Neural crest cell (in vitro differentiated cells): ENCODE data around the gene BMP4. TPM values are rescaled to one million over a fixed set of nuclear protein-coding genes. Genes with fewer than 3 reads are reported as not detected.

ENCODE experiments used
- DNase-seq: peaks from one replicate; pipeline ENCODE4 v3.0.0; 2021; ENCODE audit warnings: low read depth, mixed read lengths, low spot score
- H3K27ac Mint-ChIP-seq: one replicate; pipeline ENCODE4 v1.8.0; 2021; ENCODE audit warnings: mild to moderate bottlenecking, mixed read lengths; ENCODE audit not compliant: unreplicated experiment
- H3K27me3 Mint-ChIP-seq: 2 replicates; pipeline ENCODE4 v1.8.0; 2021; ENCODE audit warnings: low read depth, mild to moderate bottlenecking, mixed read lengths
- H3K36me3 Mint-ChIP-seq: 2 replicates; pipeline ENCODE4 v1.8.0; 2021; ENCODE audit warnings: low read depth, mild to moderate bottlenecking, mixed read lengths
- H3K4me1 Mint-ChIP-seq: 2 replicates; pipeline ENCODE4 v1.8.0; 2021; ENCODE audit warnings: mixed read lengths
- H3K4me3 Mint-ChIP-seq: one replicate; pipeline ENCODE4 v1.8.0; 2021; ENCODE audit warnings: mild to moderate bottlenecking, mixed read lengths
- H3K9me3 Mint-ChIP-seq: 2 replicates; pipeline ENCODE4 v1.8.0; 2021; ENCODE audit warnings: mixed read lengths
- total RNA-seq: library from RNA; stranded (reverse); gene quantifications from 2 replicates; pipeline ENCODE4 v1.2.1, GENCODE V29; 2021
- TF ChIP-seq, protein P1 (sequence below): fragments of 200-600 bp; sonication (generic); conservative IDR thresholded peaks from 2 replicates; pipeline ENCODE4 v1.5.0; 2021; ENCODE audit warnings: antibody characterized with exemption, mild to moderate bottlenecking

BMP4 gene
- total RNA-seq, 1 donor from 2014 or later, result 1.1 TPM

DNA sequence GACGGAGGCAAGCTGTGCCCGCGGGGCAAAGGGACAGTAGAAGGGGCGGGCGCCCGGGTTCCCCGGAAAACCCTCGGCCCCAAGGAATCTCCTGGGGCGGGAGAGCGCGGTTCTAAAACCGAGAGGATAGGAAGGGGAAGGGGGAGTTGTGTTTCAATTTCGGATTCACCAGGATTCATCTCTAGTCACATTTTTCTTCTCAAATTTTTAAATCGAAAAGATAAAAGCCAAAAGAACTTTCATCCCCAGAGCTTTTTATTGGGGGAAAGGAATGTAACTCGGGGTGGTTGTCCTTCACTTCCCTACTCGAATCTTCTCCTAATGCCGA lies 1.4 kb downstream of the BMP4 start:
- H3K27me3 Mint-ChIP-seq, result peaks cover 97% of the 10 kb centered on the region

DNA sequence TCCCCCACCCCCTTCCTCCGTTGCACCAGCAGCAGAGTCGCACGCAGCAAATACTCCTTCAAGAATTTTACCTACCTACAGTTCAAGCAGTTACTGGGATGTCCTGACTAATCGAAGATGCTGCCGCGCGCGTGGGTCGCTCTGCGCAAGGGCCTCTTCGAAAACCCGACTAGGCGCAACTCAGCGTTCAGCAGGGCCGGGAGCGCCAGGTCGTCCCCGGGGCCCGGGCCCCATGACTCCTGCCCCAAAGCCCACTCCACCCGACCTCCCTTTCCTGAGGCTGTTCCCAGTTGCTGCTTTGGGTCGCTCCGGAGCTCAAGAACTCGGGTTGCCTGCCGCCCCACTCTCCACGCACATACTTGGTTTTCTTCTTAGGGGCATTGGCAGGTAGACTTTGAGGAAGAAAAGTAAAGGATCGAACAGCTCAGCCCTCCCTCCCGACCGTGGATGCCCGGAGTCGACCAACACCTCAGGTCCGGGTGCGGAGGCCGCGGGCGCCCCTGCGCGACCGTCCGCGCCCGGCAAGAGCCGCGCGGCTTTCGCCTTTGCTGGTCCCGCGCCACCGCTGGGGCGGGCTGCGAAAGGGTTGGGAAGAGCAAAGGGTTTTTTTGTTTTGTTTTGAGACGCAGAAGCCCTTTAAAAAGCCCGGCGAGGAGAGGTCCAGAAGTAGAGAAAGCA lies 1.9 kb downstream of the BMP4 start:
- H3K27ac Mint-ChIP-seq, result no peak overlapping the region
- H3K27me3 Mint-ChIP-seq, result peaks cover 98% of the 10 kb centered on the region
- DNase-seq, result no peak

More for the DNA sequence above, 1.4 kb downstream of the BMP4 start:
- TF ChIP-seq, protein P1, sequence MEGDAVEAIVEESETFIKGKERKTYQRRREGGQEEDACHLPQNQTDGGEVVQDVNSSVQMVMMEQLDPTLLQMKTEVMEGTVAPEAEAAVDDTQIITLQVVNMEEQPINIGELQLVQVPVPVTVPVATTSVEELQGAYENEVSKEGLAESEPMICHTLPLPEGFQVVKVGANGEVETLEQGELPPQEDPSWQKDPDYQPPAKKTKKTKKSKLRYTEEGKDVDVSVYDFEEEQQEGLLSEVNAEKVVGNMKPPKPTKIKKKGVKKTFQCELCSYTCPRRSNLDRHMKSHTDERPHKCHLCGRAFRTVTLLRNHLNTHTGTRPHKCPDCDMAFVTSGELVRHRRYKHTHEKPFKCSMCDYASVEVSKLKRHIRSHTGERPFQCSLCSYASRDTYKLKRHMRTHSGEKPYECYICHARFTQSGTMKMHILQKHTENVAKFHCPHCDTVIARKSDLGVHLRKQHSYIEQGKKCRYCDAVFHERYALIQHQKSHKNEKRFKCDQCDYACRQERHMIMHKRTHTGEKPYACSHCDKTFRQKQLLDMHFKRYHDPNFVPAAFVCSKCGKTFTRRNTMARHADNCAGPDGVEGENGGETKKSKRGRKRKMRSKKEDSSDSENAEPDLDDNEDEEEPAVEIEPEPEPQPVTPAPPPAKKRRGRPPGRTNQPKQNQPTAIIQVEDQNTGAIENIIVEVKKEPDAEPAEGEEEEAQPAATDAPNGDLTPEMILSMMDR, result no peak
- Mint-ChIP-seq H3K36me3 (no peaks in the 10 kb centered on the region), H3K27ac (no peak overlapping the region), H3K9me3 (no peaks in the 10 kb centered on the region), H3K4me1 (peaks cover 43% of the 10 kb centered on the region), H3K4me3 (peak overlapping the region; percentile 92)
- DNase-seq, result no peak

DNA sequence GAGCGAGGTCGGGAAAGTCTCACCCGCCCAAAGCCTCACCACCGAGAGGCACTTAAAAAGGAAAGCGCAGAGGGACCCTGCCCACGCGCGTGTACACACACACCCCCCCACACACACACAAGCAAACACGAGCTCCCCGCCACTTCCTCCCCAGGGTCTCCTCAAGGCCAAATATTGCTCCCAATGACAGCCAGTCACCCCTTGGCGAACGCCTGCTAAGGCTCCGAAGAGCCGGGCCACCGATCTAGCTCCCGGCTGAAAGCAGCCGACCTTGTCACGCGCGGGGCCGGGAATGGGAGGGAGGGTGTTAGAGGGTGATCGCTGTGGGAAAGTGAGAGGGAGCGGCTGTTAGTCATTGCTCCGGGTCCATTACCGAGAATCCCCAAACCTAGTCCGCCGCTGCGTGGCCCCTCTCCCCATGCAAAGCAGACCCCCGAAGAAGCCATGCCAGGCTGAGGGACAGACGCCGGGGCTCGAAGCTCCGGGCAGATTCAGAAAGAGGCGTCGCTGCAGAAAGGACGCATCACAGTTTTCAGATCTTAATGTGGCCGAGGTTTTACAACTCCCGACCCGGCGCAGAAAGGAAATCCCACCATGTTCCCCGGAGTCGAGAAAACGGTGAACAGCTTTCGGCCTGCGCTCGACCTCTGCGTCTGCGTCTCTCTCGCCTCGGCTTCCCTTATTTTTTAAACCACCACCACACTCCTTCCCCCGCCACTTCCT lies 2.6 kb downstream of the BMP4 start:
- no peak overlapping the region for H3K27ac Mint-ChIP-seq
- peaks cover 97% of the 10 kb centered on the region for H3K27me3 Mint-ChIP-seq
- TF ChIP-seq, protein P1, result no peak
- peaks cover 43% of the 10 kb centered on the region for H3K4me1 Mint-ChIP-seq
- H3K4me3 Mint-ChIP-seq, result peak overlapping the region; percentile 92
- H3K36me3 Mint-ChIP-seq, result no peaks in the 10 kb centered on the region
- no peaks in the 10 kb centered on the region for H3K9me3 Mint-ChIP-seq
- DNase-seq, result no peak

More for the DNA sequence above, 1.9 kb downstream of the BMP4 start:
- peaks cover 43% of the 10 kb centered on the region for H3K4me1 Mint-ChIP-seq
- H3K36me3 Mint-ChIP-seq, result no peaks in the 10 kb centered on the region
- H3K4me3 Mint-ChIP-seq, result peak overlapping the region; percentile 92
- TF ChIP-seq, protein P1, result peak; percentile 13
- H3K9me3 Mint-ChIP-seq, result no peaks in the 10 kb centered on the region

DNA sequence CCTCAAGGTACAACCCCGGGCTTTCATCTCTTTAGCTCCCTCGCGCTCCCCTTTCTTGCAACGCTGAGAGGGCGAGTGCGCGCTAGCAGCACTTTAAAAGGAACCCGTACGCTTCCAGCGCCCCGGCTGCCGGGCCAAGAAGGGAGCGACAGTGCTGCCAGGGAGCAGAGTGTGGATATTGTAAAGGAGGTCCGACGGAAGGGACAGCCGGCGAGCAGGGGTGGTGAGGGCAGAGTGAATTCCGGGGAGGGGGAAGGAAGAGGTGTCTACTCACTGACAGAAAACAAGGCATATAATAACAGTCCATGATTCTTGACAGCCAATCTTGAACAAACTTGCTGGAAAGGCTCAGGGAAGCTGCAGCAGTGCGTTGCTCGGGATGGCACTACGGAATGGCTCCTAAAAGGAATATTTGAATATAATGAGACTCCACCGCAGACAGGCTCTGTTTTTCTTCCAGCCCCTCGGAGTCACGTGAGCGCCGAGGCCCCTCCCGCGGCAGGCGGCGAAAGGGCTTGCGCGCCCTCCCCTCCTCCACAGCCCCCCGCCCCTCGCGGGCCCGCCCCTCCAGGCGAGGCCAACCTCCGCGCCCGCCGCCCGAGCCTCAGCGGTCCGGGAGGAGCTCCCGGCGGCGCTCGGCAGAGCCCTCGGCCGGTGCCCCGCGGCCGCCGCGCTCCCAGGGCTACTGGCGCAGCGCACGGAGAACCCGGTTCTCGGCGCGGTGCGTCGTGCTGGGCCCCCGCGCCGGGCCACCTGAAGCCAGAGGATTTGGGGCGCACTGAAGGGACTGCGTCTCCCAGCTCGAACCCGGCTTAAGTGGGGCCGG lies 3.4 kb downstream of the BMP4 start:
- H3K27me3 Mint-ChIP-seq, result peaks cover 98% of the 10 kb centered on the region
- no peaks in the 10 kb centered on the region for H3K9me3 Mint-ChIP-seq
- TF ChIP-seq, protein P1, result no peak
- no peaks in the 10 kb centered on the region for H3K36me3 Mint-ChIP-seq
- peak; percentile 65 for DNase-seq
- H3K27ac Mint-ChIP-seq, result no peak overlapping the region
- peaks cover 43% of the 10 kb centered on the region for H3K4me1 Mint-ChIP-seq
- H3K4me3 Mint-ChIP-seq, result peak overlapping the region; percentile 92

DNA sequence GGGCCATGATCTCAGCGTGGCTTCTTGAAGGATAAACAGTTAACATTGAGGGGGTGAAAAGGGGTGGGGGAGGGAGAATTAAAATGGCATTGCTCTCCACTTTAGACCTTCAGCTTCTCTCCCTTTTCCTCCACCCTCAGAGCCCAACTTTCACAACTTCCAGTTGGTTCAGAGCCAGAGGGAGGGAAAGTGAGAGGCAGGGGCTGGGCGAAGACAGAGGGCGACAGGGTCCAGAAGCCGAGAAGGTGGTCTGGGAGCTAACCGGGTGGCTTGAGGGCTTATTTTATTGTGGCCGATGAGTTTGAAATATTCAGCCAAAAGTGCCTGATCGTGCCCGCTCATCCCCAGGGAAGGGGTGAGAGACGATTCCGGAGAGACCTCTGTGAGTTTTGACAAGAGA lies 4.1 kb downstream of the BMP4 start:
- peaks cover 44% of the 10 kb centered on the region for H3K4me1 Mint-ChIP-seq
- H3K9me3 Mint-ChIP-seq, result no peaks in the 10 kb centered on the region
- DNase-seq, result no peak
- peak overlapping the region; percentile 89 for H3K4me3 Mint-ChIP-seq
- H3K27ac Mint-ChIP-seq, result no peak overlapping the region
- TF ChIP-seq, protein P1, result no peak
- no peaks in the 10 kb centered on the region for H3K36me3 Mint-ChIP-seq
- H3K27me3 Mint-ChIP-seq, result peaks cover 98% of the 10 kb centered on the region
